HuH-7.5 (cell line): Measurements from ENCODE around the gene DCBLD2.

Experiments used
- DNase-seq: peaks from one replicate; pipeline ENCODE4 v3.0.0; 2011; ENCODE audit warnings: low spot score

Gene DCBLD2

DNA sequence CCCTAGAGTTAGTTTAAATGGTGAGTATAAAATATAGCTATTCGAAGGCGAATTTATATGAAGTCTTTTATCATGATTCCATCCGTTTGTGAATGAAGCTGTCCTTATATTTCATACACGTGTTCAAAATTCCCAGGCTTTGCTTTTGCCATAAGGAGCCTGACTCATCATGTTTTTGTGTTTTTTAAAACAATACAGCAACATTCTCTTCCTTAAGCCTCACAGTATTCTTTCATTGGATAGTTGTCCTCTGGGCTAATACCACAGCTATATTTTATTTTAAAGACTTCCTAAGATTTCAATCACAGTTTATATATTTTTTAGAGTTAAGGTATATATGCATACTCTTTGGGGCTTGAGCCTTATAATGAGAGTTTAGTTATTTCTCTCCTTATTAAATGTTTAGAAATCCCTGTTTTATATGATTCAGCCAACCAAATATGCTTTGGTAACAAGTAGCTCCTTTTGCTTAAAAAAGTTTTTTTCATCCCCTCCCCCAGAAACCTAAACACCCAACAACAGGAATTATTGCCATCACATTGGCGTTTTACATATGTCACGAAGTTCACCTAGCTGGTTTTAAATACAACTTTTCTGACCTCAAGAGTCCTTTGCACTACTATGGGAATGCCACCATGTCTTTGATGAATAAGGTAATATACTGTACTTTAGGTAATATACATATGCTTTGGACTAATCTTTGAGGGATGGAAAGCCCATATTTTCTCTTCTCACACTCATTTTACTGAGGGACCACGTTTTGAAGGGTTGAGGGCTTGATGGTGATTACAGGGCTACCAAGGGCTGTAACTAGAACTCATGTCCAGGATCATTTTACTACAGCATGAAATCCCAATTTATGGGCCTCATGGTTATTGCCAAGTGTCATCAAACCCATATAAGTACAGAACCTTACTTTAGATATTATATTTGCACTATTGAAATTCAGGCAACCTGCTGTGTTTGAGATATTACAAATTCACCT lies 109.9 kb downstream of the DCBLD2 start:
- DNase-seq = no peak

GRCh38 chr3:98788651-98789050 lies 112.8 kb downstream of the DCBLD2 start:
- no peak for DNase-seq

GRCh38 chr3:98787181-98787580 lies 114.3 kb downstream of the DCBLD2 start:
- DNase-seq = no peak

DNA sequence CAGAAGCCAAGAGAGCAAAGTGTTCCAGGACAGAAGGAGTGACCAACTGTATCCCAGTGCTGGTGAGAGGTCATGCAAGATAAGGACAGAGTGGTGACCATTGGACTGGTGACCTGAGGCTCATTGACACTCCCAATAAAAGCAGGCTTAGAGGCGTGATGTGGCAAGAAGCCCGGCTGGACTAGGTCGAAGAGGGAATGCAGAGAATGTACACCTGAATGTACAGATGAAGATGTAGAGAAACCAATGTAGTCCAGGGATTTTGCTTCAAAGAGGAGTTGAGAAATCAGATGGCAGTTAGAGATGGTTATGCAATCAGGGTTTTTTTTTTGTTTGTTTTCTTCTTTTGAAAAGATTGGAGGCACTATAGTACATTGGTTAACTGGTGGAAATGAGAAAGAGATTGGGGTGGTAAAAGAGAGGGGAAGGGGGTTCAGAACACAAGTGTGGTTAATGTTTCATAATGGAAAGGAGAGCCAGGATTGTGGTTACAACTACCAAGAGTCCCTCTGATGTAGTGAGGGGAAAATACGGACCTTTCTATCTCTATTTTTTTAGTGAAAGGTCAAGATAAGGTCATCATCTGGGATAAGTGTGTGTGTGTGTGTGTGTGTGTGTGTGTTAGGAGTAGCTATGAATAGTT lies 115.0 kb downstream of the DCBLD2 start:
- peak; percentile 51 for DNase-seq

GRCh38 chr3:98784666-98785600 lies 116.6 kb downstream of the DCBLD2 start:
- DNase-seq = no peak

DNA sequence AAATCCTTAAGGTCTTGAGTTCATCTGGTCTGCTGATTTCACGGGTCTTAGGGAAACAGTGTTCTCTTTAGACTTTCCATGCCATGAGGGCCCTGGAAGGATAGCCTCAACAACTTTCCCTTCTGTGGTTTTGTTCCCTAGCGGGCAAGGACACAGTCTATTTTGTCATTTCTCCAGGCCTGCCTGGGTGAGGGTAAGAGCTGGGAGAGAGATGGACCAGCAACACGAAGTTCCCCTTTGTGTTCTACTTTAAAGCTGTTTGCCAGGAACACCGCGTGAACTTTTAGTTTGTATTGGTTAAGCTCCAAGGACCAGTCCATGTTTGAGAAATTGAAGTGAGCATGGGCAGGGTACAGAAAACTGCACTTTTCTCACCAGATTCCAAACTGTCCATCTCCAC lies 117.5 kb downstream of the DCBLD2 start:
- no peak for DNase-seq

- DNase-seq = no peak
Measured at GRCh38 chr3:98782824-98783500, 118.5 kb downstream of the DCBLD2 start.

DNA sequence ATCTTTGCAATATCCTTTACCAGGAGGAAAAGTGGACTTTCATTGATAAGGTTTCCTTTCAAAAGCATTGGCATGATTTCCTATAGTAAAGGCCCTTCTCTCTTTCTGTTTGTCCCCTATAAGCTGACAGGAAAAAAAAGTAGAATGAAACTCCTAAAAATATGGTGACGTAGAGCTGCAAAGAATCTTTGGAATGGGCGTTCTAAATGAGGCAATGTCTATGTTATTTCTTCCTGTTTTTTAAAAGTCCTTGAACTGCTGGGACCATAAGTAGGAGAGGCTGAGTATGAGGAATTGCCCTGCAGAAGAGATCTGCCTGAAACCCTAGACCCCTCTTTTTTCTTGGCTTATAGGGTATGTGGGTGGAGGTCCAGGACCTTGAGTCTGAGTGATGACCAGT lies 121.2 kb downstream of the DCBLD2 start:
- DNase-seq = no peak

- DNase-seq = no peak
Measured at GRCh38 chr3:98779541-98780335, 121.8 kb downstream of the DCBLD2 start.

DNA sequence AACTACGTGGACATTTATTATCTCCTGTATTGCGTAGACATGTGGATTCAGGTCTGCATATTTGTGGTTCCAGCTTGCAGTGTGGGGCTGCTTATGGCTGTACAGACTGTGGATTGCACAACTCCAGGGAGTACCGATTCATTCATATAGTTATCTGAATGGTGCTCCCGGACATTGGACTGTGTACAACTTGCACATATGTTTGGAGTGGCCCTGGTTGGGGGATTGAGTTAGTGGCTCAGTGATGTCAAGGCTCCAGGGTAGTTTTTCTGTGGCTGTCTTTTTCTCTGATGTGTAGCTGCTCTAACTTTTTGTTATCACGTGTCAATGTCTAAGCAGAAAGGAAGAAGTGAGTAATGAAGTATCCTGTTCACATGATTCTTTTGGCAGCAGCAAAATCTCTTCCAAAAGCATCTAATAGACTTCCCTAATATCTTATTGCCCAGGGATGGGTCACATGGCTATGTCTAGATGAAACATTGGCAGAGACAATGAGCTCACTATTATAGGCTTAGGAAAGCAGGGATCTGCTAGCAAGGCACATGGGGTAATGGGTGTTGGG lies 122.6 kb downstream of the DCBLD2 start:
- DNase-seq = peak; percentile 26

GRCh38 chr3:98778383-98778782 lies 123.1 kb downstream of the DCBLD2 start:
- DNase-seq = no peak

DNA sequence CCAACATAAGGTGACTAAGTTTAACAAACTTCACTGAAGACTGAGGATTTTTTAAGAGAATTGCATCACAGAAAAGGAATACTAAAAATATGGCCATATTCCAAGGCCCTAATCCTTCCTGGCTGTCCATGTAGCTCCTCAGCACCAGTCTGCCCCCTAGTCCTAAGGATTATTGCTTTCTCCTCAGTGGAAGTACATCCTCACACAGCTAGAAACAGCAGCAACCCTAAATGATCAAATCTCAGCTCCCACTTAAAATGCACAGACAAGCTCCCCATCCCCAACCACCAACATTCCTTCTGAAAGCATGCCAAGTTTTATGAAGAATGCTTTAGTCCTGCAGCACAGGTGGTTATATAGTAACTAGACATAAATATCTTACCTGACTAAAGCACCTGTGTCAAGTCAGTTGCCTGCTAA lies 123.7 kb downstream of the DCBLD2 start:
- DNase-seq = no peak

DNA sequence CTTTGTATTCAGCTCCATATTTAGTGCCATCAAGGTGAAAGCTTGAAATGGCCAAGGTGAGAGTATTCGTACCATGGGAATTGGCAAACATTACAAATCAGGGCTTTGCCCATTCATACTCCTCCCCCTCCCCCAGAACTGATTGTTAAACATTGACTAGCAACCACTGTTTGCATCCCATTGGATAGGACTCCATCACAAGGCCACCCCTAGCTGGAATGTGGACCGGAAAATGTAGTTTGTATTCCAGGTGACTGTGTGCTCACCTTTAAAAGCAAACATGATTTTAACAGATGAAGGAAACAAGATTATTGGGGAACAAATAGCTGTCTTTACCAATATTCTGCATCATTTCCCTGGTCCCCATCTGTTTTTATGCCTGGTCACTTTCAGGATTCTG lies 124.2 kb downstream of the DCBLD2 start:
- peak; percentile 27 for DNase-seq

DNA sequence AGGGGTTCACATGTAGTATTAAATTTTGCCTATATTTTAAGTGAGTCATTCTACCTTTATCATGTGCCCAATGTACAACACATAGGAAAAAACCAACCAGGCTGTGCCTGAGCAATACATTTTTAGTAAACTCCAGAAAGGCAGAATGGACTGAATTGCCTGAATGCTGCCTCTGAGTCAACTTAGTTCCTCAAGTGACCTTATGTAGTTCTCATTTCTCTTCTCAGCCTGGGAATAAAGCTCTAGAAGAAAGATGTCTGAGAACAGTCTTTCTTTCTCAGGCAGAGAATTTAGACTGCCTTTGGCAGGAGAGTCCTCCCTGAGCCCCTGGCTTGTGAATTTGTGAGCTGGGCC lies 125.4 kb downstream of the DCBLD2 start:
- DNase-seq = no peak

- no peak for DNase-seq
Measured at GRCh38 chr3:98775459-98776139, 125.9 kb downstream of the DCBLD2 start.

GRCh38 chr3:98772022-98772421 lies 129.5 kb downstream of the DCBLD2 start:
- DNase-seq = no peak

GRCh38 chr3:98770261-98771039 lies 131.0 kb downstream of the DCBLD2 start:
- DNase-seq = no peak

GRCh38 chr3:98769448-98769847 lies 132.0 kb downstream of the DCBLD2 start:
- DNase-seq = no peak

DNA sequence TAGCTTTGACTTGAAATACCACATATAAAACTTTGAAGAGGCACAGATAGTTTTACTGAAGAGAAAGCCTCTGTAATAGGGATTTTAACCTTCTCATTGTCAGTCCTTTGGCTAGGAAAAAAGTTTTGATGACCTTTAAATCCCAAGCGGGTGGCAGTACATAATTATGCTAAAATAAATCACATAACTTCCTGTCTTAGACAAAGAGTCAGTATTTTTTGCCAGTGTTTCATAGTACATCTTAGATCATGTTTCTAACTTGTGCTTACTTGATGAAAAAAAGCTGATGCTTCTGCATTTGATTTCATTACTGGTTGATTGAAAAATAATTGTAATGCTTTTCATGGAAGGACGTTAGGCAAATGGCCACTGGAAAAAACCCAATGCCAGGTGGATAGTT lies 132.5 kb downstream of the DCBLD2 start:
- no peak for DNase-seq
